Endothelial cell of umbilical vein (primary cell): ENCODE data around the gene MCU.

ENCODE experiments used
- POLR2A ChIP-seq: IDR thresholded peaks from 2 replicates; pipeline ENCODE4 v1.6.1; 2012; ENCODE audit warnings: low read depth, mild to moderate bottlenecking, control low read depth, low read length
- TF ChIP-seq, protein P1 (sequence below): IDR thresholded peaks from 2 replicates; pipeline ENCODE4 v1.6.1; 2011; ENCODE audit not compliant: insufficient read depth, insufficient read length
- TF ChIP-seq, protein P2 (sequence below), 2 donors: IDR thresholded peaks; 1 replicate in 1 of 2; 2 replicates in 1 of 2; pipeline ENCODE4 v1.5.1; 2011; ENCODE audit warnings: low read length in 2 of 2, mild to moderate bottlenecking in 2 of 2, moderate library complexity in 2 of 2, control low read depth in 1 of 2, inconsistent platforms in 1 of 2, low read depth in 1 of 2; ENCODE audit not compliant: insufficient read depth in 1 of 2; ENCODE audit errors: extremely low read depth in 1 of 2

DNA sequence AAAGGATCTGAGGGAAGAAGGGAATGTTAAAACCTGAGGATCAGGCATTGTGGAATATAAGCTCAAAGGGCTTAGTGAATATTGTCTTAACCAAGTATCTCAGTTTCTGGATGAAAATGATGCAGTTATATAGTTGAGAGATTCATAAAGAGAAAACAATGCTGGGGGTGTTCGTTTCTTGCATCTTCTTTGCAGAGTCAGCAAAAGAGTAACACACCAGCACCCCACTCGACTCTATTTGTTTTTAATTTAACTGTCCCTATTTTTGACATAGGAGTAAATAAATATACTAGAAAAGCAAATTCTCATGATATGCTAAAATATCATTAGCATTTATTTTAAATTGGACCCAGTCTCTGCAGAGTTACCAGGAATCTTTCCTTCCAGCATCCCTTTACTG lies 194.0 kb downstream of the MCU start:
- TF ChIP-seq, protein P1, sequence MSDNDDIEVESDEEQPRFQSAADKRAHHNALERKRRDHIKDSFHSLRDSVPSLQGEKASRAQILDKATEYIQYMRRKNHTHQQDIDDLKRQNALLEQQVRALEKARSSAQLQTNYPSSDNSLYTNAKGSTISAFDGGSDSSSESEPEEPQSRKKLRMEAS, result no peak
- no peak for TF ChIP-seq POLR2A
- TF ChIP-seq, protein P2, sequence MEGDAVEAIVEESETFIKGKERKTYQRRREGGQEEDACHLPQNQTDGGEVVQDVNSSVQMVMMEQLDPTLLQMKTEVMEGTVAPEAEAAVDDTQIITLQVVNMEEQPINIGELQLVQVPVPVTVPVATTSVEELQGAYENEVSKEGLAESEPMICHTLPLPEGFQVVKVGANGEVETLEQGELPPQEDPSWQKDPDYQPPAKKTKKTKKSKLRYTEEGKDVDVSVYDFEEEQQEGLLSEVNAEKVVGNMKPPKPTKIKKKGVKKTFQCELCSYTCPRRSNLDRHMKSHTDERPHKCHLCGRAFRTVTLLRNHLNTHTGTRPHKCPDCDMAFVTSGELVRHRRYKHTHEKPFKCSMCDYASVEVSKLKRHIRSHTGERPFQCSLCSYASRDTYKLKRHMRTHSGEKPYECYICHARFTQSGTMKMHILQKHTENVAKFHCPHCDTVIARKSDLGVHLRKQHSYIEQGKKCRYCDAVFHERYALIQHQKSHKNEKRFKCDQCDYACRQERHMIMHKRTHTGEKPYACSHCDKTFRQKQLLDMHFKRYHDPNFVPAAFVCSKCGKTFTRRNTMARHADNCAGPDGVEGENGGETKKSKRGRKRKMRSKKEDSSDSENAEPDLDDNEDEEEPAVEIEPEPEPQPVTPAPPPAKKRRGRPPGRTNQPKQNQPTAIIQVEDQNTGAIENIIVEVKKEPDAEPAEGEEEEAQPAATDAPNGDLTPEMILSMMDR (IDR thresholded peaks at IDR 0.05; ENCODE audit: extremely low read depth in 1 of 2, insufficient read depth in 1 of 2, low read depth in 1 of 2, low read length in 2 of 2), result no peak
